ENCODE measurements around the gene TSPAN8.
A peak's percentile ranks its signal among the peaks of the same experiment; 100 is the strongest.

The TSPAN8 gene

GRCh38 chr12:71157601-71158233 lies at the start of gene TSPAN8:
TSS of gene TSPAN8 (minus strand) at chr12:71157999. CDS start at chr12:71157678, 321 bp downstream.
- H3K27ac ChIP-seq, result peak within 1 kb of the TSS; percentile 94
- TF ChIP-seq CTCF (conservative IDR thresholded peaks at IDR 0.05), result no peak

- no peak overlapping the region for H3K27ac ChIP-seq
- TF ChIP-seq CTCF (conservative IDR thresholded peaks at IDR 0.05), result no peak
Measured at GRCh38 chr12:71201136-71201679, 43.4 kb upstream of the TSPAN8 start.

GRCh38 chr12:71200706-71201105 lies 42.9 kb upstream of the TSPAN8 start:
- TF ChIP-seq CTCF (conservative IDR thresholded peaks at IDR 0.05), result no peak
- no peak overlapping the region for H3K27ac ChIP-seq

- TF ChIP-seq CTCF (conservative IDR thresholded peaks at IDR 0.05), result no peak
- no peak overlapping the region for H3K27ac ChIP-seq
Measured at GRCh38 chr12:71197460-71197859, 39.7 kb upstream of the TSPAN8 start.

GRCh38 chr12:71195338-71195896 lies 37.6 kb upstream of the TSPAN8 start:
- peak overlapping the region; percentile 63 for H3K27ac ChIP-seq

GRCh38 chr12:71194657-71195056 lies 36.9 kb upstream of the TSPAN8 start:
- H3K27ac ChIP-seq, result peak overlapping the region; percentile 63
- no peak for TF ChIP-seq CTCF (conservative IDR thresholded peaks at IDR 0.05)

More at GRCh38 chr12:71195338-71195896, 37.6 kb upstream of the TSPAN8 start:
- TF ChIP-seq CTCF (conservative IDR thresholded peaks at IDR 0.05), result no peak

GRCh38 chr12:71193041-71193440 lies 35.2 kb upstream of the TSPAN8 start:
- H3K27ac ChIP-seq, result no peak overlapping the region

More at GRCh38 chr12:71193041-71193440, 35.2 kb upstream of the TSPAN8 start:
- no peak for TF ChIP-seq CTCF (conservative IDR thresholded peaks at IDR 0.05)

Data from VCaP (cell line).